T-helper 2 cell (primary cell): Measurements from ENCODE around the gene ATG4D.
A peak's percentile ranks its signal among the peaks of the same experiment; 100 is the strongest.
"Not testable (repeated sequence)": the region's sequence is repeated elsewhere in the genome, so short reads cannot be mapped to it uniquely, and the experiment has no call there.

ENCODE experiments used
- DNase-seq, 5 experiments: peaks; one replicate each; pipeline versions ENCODE4 v3.0.0 to v3.0.0-alpha.2; 2012 to 2022

The ATG4D gene

DNA sequence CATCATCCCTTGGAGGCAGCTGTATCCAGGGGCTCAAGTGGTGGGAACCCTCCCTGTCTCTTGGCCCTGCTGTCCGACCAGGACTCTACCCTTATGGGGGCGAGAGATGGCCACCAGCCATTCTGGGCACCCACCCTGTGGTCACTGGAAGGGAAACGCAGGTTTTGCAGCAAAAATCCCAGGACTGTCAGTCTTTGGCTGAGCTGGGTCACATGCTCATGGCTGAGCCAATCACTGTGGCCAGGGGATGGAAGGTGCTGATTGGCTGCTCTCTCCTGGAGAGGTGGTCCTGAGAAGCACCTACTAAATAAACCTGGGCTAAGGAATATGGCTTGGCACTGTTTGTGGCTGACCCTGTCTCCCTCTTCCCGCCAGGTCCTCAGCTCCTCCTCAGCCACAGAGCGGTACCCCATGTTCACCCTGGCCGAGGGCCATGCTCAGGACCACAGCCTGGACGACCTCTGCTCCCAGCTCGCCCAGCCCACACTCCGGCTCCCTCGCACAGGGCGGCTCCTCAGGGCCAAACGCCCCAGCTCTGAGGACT is 8.9 kb downstream of the ATG4D start:
- DNase-seq: peak in 1 of 5 experiments; percentile 42

GRCh38 chr19:10553087-10553667 is 9.5 kb downstream of the ATG4D start:
- DNase-seq: no peak

- DNase-seq: peak in 3 of 5 experiments; percentile 48 to 89 (median 84)
These were observed 10.3 kb downstream of the ATG4D start for GRCh38 chr19:10553943-10554381.

DNA sequence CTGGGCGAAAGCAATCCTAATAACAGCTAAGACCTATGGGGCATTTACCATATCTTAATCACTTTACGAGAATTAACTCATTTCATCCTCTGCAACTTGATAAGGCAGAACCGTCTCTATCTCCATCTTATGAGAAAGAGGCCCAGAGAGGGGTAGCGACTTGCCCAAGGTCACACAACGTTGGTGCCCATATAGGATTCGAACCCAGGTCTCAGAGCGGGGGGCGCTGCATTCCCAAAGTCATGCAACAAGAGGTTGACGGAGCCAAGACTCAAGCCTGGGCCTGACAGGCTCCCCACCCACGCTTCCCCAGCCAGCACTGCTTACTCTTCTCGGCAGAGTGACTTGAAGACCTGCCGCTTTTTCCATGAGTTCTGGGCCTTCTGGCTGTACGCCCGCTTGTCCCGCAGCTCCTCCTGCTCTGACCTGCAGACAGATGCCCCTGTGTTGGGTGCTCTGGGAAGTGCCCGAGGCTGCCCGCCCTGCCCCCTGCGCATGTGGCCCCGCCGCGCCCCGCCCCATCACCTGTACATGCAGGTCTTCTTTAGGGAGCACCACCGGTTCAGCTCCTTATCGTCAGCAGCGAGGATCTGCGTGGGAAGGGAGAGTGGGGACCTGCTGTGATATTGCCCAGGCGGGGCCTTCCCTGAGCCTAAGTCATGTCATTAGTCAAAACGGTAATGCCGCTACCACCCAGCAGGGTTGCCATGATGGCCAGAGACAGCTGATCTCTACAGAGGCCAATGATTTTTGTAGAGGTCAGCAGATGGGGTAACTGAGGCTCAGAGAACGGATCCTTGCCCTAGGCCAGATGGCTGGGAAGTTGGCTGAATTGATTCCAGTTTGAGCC is 11.3 kb downstream of the ATG4D start:
- no peak for DNase-seq

DNA sequence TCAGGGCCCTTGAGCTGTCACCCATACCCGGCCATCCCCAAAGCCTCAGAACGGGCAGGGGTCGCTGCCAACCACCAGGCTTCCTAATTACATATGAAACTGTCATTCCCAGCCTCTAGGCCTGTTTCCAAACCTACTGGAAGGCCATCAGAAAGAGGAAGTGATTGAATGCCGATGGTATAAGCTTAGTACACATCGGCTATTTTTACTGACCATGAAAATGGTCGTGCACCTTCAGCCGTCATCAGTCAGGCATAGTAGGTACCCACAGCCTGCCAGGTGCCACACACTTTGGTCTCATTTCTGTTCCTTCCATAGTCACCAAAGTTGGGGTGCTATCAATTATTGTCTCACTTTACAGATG is 11.9 kb downstream of the ATG4D start:
- no peak for DNase-seq

GRCh38 chr19:10557603-10558197 is 14.0 kb downstream of the ATG4D start:
- no peak for DNase-seq

GRCh38 chr19:10560154-10560553 is 16.4 kb downstream of the ATG4D start:
- no peak for DNase-seq

DNA sequence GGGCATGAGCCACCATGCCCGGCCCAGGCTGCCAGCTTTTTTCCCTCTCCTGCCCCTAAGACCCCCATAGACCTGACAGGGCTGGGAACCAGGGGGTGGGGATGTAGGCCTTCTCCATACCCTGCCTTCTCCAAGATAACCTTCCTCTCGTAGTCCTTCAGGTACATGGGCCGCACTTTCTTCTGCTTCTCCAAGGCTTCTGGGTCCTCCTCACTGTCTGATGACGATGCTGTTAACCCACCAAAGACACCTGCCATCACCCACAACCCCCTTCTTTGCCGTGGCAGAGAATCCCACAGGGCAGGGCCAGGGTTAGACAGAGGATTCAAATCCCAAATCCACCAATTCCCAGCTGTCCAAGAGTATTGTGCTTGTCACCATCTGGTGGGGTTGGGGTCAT is 18.9 kb downstream of the ATG4D start:
- no peak for DNase-seq

DNA sequence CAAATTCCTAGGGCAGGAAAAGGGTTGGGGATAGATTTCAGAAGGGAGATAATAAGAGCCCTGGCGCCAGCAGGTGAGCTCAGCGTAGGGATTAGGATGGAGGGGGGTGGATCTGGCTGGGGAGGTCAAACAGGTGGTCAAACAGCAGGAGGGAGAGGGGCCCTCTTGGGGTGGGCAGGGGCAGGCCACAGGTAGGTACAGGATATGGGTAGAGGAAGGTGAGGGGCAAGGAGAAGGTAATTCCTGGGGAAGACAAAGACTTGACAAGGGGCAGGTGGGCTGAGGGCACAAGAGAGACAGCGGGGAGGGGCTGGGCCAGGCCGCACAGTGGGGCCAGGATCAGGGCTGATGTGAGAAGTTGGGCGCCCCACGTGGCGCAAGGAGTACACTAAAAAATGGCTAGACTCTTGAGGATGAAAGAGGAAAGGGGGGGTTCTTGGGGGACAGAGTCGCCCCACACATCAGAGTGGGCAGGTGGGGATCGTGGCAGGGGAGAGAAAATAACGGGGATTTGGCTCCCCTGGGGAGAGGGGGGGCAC is 21.4 kb downstream of the ATG4D start:
- DNase-seq: peak in 4 of 5 experiments; percentile 35 to 79 (median 40)

DNA sequence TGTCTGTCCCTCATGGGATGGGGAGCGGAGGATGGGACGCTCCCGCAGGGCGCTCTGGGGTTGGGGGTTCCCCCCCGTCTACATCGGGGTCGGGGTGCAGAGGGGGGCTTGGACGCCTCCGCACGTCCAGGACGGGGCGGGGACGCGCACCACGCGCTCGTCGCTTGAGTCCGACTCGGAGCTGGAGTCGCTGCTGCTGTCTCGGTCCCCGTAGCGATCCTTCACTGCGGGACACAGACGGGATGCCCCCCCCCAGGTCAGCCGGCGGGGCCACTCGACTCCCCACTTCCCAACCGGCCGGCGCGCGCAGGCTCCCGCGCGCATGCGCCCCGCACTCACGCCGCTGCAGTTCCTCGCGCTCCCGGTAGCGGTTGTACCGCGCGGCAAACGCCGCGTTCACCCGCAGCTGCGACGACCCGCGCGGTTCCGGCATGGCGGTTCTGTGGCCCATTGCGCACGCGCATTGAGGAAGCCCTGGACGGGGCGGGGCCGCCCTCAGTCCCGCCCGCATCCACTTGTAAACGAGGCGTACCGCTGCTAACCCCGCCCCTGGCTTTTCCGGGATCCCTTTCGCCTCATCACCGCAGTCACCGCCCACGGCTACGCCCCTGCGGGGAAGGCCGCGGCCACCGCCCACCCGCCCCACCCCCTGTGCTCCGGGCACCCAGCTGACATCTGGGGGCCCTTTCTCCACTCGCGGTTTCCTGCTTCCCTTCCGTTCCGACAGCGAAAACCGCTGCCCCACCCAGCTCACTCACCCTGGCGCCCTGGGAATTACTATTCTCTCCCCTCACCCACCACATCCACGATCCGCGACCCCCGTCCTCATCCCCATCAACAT is 22.1 kb downstream of the ATG4D start, which contains the start of gene KRI1:
TSS of gene KRI1 (minus strand) at position 444 of the 841 bp plus-strand sequence. CDS start at position 433, 11 bp downstream.
- DNase-seq: peak; percentile 93 to 99 (median 98)

- no peak for DNase-seq
These were observed 22.6 kb downstream of the ATG4D start for GRCh38 chr19:10566408-10566657.

DNA sequence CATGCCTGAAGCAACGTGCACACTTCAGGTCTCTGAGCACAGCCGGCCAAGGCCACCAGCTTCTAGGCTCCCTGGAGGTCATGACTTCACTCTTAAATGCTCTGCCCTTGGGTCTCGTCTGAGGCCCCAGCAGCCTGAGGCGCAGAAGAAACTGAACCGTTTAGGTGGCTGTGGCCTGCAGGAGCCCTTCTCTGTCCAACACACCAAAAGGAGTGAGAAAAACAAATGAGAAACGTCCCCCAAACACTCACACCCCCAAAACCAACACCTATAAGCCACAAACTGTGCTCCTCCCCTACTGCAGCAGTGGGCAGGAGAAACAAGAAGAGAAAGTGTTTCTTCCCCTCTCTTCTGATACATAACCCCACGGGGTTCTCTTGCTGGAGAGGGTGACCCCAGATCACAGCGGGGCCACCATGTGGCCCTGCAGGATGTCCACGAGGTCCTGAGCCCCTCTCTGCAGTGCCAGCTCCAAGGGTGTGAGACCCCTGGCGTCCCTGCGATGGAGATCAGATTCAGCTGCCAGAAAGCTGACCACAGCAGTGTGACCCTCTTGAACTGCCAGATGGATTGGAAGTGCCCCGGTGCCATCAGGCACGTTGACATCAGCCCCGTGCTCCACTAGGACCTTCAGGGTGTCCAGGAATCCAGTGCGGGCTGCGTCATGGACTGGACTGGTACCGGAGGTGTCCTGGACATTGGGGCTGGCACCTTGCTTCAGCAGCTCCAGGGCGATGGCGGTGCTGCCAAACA is 23.1 kb downstream of the ATG4D start:
- DNase-seq: peak in 4 of 5 experiments; percentile 20 to 88 (median 53)

DNA sequence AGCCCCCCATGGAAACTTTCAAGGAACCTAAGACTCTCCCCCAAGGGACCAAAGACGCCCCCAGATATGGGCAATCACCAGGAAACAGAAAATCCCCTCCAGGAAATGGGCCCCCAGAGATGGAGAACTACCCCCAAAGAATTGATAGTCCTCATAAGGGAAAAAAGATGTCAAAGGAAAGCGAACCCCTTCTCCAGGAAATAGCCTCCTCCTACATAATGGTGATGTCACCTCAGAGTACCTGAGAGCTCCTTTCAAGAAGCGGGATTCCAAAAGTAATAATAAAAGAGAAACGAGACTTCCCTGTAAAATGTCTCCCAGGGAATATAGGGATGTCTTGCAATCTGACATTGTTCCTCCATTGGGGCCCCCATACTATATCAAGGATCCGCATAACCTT is 24.0 kb downstream of the ATG4D start:
- DNase-seq: no peak

DNA sequence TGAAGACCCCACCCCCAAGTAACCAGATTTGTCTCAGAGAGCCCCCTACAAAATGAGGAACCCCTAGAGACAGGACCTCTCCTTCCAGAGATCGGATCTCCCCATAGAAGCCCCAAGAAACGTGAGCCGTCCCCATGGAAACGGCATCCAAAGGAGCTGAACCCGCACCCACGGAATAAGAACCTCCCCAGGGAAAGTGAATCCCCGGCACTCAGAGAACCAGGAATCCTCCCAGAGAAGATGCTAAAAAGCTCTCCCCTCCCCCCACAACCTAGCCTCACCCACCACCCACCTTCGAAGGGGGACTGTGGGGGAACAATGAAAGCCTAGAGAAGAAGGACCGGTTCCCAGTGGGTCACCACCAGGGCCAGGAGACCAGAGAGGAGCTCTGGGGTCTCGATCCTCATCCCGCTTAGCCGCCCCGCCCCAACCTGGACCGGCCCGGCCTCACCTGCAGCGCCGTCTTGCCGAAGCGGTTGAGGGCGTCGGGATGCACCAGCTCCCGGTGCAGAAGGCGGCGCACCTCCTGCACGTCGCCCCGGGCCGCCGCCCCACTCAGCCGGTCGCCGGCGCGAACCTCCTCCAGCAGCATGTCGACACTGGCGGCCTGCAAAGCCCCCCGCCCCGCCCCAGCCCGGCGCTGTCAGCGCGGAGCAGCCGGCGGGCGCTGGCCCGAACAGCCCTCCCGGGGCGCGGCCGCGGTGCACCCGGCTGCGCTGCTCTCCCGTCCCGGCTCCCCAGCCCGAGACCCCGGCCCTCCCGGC is 24.5 kb downstream of the ATG4D start:
- peak in 4 of 5 experiments; percentile 37 to 85 (median 64) for DNase-seq

DNA sequence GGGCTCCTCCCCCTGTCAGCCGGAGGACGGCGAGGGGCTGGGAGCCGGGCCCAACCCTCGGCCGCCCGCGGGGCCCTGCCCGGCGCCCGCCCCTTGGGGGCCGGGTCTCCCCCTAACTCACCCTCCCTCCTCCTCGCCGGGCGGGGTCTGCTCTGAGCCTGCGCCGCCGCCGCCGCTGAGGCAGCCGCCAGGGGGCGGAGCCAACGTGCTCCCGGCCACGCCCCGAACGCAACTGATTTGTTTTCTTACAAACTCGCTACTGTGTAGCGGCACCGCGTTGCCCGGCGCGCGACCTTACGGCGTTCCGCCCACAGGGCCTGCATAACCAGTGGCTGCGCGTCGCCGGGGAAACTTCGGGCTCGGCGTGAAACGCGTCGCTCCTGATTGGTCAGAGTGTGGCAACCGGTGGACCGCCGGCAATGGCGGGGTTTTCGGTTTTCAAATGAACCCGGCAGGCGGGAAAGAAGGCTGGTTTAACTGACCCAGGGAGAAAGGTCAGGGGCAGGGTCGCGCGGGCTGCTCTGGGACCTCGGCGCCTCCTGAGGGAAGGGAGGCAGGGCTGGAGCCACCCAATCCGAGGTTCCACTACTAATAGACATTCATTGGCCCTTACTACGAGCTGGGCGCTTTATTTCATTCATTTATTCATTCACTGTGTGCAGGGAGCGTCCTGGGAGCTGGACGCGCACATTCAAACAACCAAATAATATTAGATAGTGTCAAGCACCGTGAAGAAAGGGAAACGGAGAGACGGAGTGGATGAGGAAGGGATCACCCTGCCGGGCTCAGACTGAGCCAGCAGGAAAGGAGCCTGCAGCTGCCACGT is 25.3 kb downstream of the ATG4D start, which contains the start of gene CDKN2D:
TSS of gene CDKN2D (minus strand) at position 154 of the 826 bp plus-strand sequence. CDS start 326 bp downstream, outside the sequence.
- DNase-seq: peak; percentile 99 to 100 (median 100)

GRCh38 chr19:10573793-10574192 is 30.1 kb downstream of the ATG4D start:
- not testable (repeated sequence) for DNase-seq

DNA sequence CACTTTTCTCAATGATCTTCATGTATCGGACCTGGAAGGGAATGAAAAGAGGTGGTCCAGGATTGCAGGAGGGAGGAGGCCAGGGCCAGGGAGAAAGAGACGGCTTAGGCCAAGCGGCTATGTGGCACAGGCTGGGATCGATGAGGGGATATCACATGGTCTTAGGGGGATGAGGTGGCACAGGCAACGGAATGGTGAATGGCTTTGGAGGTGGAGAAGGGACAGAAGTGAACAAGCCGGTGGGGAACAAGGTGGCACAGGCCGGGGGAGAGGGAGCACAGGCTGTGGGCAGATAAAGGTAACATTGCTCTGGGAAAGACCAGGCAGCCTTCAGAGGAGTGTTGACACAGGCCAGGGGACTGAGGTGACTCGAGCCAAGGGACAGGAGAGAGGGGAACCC is 30.8 kb downstream of the ATG4D start:
- DNase-seq: no peak

- DNase-seq: no peak
These were observed 31.5 kb downstream of the ATG4D start for GRCh38 chr19:10575011-10575716.

GRCh38 chr19:10577951-10578350 is 34.2 kb downstream of the ATG4D start:
- DNase-seq: no peak
